BLaER1 (cell line): Measurements from ENCODE around the gene INCA1.

ENCODE experiments used
- H3K27ac ChIP-seq: shearing (Covaris generic); formaldehyde crosslinking; 2 replicates; pipeline ENCODE4 v1.8.1; 2022
- H3K27me3 ChIP-seq: shearing (Covaris generic); formaldehyde crosslinking; 2 replicates; pipeline ENCODE4 v1.8.1; 2022
- H3K36me3 ChIP-seq: shearing (Covaris generic); formaldehyde crosslinking; 2 replicates; pipeline ENCODE4 v1.8.1; 2022
- H3K4me1 ChIP-seq: shearing (Covaris generic); formaldehyde crosslinking; 2 replicates; pipeline ENCODE4 v1.8.1; 2022
- H3K4me2 ChIP-seq: shearing (Covaris generic); formaldehyde crosslinking; 2 replicates; pipeline ENCODE4 v1.8.1; 2022
- H3K4me3 ChIP-seq: shearing (Covaris generic); formaldehyde crosslinking; 2 replicates; pipeline ENCODE4 v1.8.1; 2022
- H3K9ac ChIP-seq: shearing (Covaris generic); formaldehyde crosslinking; 2 replicates; pipeline ENCODE4 v1.8.1; 2022
- H3K9me3 ChIP-seq: shearing (Covaris generic); formaldehyde crosslinking; 2 replicates; pipeline ENCODE4 v1.8.1; 2022
- H4K20me1 ChIP-seq: shearing (Covaris generic); formaldehyde crosslinking; 2 replicates; pipeline ENCODE4 v1.8.1; 2022
- Cebpa-rat ChIP-seq: shearing (Covaris generic); IDR thresholded peaks from 2 replicates; pipeline ENCODE4 v1.8.1; 2022

INCA1 gene

GRCh38 chr17:4950075-4950745, 47.1 kb downstream of the INCA1 start:
- Histone ChIP-seq H3K36me3 (peaks cover 20% of the 10 kb centered on the region), H3K4me3 (peak overlapping the region; percentile 100), H3K9me3 (no peaks in the 10 kb centered on the region), H4K20me1 (peaks cover 31% of the 10 kb centered on the region), H3K4me2 (peak overlapping the region; percentile 98), H3K27me3 (no peaks in the 10 kb centered on the region), H3K9ac (peak overlapping the region; percentile 91), H3K27ac (peak overlapping the region; percentile 99), H3K4me1 (peaks cover 58% of the 10 kb centered on the region)
- no peak for TF ChIP-seq Cebpa-rat

- H3K4me3 ChIP-seq: peak overlapping the region; percentile 100
- H3K27me3 ChIP-seq: no peaks in the 10 kb centered on the region
- no peak for TF ChIP-seq Cebpa-rat
- H4K20me1 ChIP-seq: peaks cover 38% of the 10 kb centered on the region
- H3K4me2 ChIP-seq: peak overlapping the region; percentile 98
- no peaks in the 10 kb centered on the region for H3K9me3 ChIP-seq
- H3K27ac ChIP-seq: peak overlapping the region; percentile 99
- H3K9ac ChIP-seq: peak overlapping the region; percentile 91
- H3K4me1 ChIP-seq: peaks cover 65% of the 10 kb centered on the region
- H3K36me3 ChIP-seq: peaks cover 23% of the 10 kb centered on the region
Measured at GRCh38 chr17:4949321-4950074, 47.8 kb downstream of the INCA1 start.

GRCh38 chr17:4948931-4949320, 48.4 kb downstream of the INCA1 start:
- H3K27me3 ChIP-seq: no peaks in the 10 kb centered on the region
- peak overlapping the region; percentile 98 for H3K4me2 ChIP-seq
- peak overlapping the region; percentile 91 for H3K9ac ChIP-seq
- TF ChIP-seq Cebpa-rat: 0 out of 2 replicates have a peak, but pooled peaks have one; percentile 3
- H3K36me3 ChIP-seq: peaks cover 29% of the 10 kb centered on the region
- no peaks in the 10 kb centered on the region for H3K9me3 ChIP-seq
- H3K27ac ChIP-seq: peak overlapping the region; percentile 99
- H4K20me1 ChIP-seq: peaks cover 44% of the 10 kb centered on the region
- H3K4me3 ChIP-seq: peak overlapping the region; percentile 100
- H3K4me1 ChIP-seq: peaks cover 69% of the 10 kb centered on the region

GRCh38 chr17:4948166-4948930, 49.0 kb downstream of the INCA1 start, which contains the start of gene PFN1:
Gene PFN1, minus strand, starts transcription at chr17:4948530. Its CDS starts 136 bp downstream, at chr17:4948394.
- peak within 1 kb of the TSS; percentile 99 for H3K4me2 ChIP-seq

GRCh38 chr17:4947411-4948165, 49.7 kb downstream of the INCA1 start:
- Histone ChIP-seq H4K20me1 (peaks cover 57% of the 10 kb centered on the region), H3K9ac (peak overlapping the region; percentile 99), H3K4me1 (peaks cover 69% of the 10 kb centered on the region), H3K27me3 (no peaks in the 10 kb centered on the region), H3K9me3 (no peaks in the 10 kb centered on the region), H3K4me3 (peak overlapping the region; percentile 100), H3K36me3 (peaks cover 42% of the 10 kb centered on the region), H3K4me2 (peak overlapping the region; percentile 99), H3K27ac (peak overlapping the region; percentile 99)
- TF ChIP-seq Cebpa-rat: no peak

More at GRCh38 chr17:4948166-4948930, 49.0 kb downstream of the INCA1 start, which contains the start of gene PFN1:
- Histone ChIP-seq H4K20me1 (peaks cover 50% of the 10 kb centered on the region), H3K27me3 (no peaks in the 10 kb centered on the region), H3K27ac (peak within 1 kb of the TSS; percentile 99), H3K36me3 (peaks cover 35% of the 10 kb centered on the region), H3K4me1 (peaks cover 69% of the 10 kb centered on the region), H3K9ac (peak within 1 kb of the TSS; percentile 99), H3K4me3 (peak within 1 kb of the TSS; percentile 100), H3K9me3 (no peaks in the 10 kb centered on the region)
- peak; percentile 80 for TF ChIP-seq Cebpa-rat

GRCh38 chr17:4947010-4947410, 50.3 kb downstream of the INCA1 start:
- H3K36me3 ChIP-seq: peaks cover 48% of the 10 kb centered on the region
- H3K4me1 ChIP-seq: peaks cover 69% of the 10 kb centered on the region
- H3K9me3 ChIP-seq: no peaks in the 10 kb centered on the region
- H3K27ac ChIP-seq: peak overlapping the region; percentile 99; the same call in 1 of the 2 replicates
- no peaks in the 10 kb centered on the region for H3K27me3 ChIP-seq
- no peak for TF ChIP-seq Cebpa-rat
- H3K4me2 ChIP-seq: peak overlapping the region; percentile 99
- peak overlapping the region; percentile 100 for H3K4me3 ChIP-seq
- H3K9ac ChIP-seq: peak overlapping the region; percentile 99
- H4K20me1 ChIP-seq: peaks cover 63% of the 10 kb centered on the region

GRCh38 chr17:4946312-4946976, 50.9 kb downstream of the INCA1 start:
- peaks cover 69% of the 10 kb centered on the region for H4K20me1 ChIP-seq
- no peak for TF ChIP-seq Cebpa-rat
- peak overlapping the region; percentile 99 for H3K9ac ChIP-seq
- peaks cover 69% of the 10 kb centered on the region for H3K4me1 ChIP-seq
- peaks cover 52% of the 10 kb centered on the region for H3K36me3 ChIP-seq
- H3K4me2 ChIP-seq: peak overlapping the region; percentile 99
- H3K9me3 ChIP-seq: no peaks in the 10 kb centered on the region
- H3K4me3 ChIP-seq: peak overlapping the region; percentile 100
- peak overlapping the region; percentile 99; the same call in 1 of the 2 replicates for H3K27ac ChIP-seq
- no peaks in the 10 kb centered on the region for H3K27me3 ChIP-seq

GRCh38 chr17:4945944-4946280, 51.4 kb downstream of the INCA1 start:
- H3K27me3 ChIP-seq: no peaks in the 10 kb centered on the region
- peak overlapping the region; percentile 100 for H3K4me3 ChIP-seq
- peaks cover 74% of the 10 kb centered on the region for H4K20me1 ChIP-seq
- no peaks in the 10 kb centered on the region for H3K9me3 ChIP-seq
- TF ChIP-seq Cebpa-rat: no peak
- H3K27ac ChIP-seq: no peak overlapping the region
- peaks cover 52% of the 10 kb centered on the region for H3K36me3 ChIP-seq
- H3K4me2 ChIP-seq: peak overlapping the region; percentile 99
- H3K9ac ChIP-seq: peak overlapping the region; percentile 99
- H3K4me1 ChIP-seq: peaks cover 69% of the 10 kb centered on the region
